WTC11 (cell line): ENCODE results near the gene CAPSL.

ENCODE experiments used
- FOXK1 ChIP-seq: sonication (generic); formaldehyde crosslinking; IDR thresholded peaks from 2 replicates; pipeline ENCODE4 v1.8.0; 2022; ENCODE audit warnings: mild to moderate bottlenecking, moderate library complexity, missing genetic modification reagents
- SOX15 ChIP-seq: fragments of 250-450 bp; sonication (Bioruptor Pico); IDR thresholded peaks from 2 replicates; pipeline ENCODE4 v1.9.0; 2021; ENCODE audit warnings: mild to moderate bottlenecking
- TF ChIP-seq, protein P1 (sequence below): fragments of 200-600 bp; IDR thresholded peaks from 2 replicates; pipeline ENCODE4 v1.8.0; 2022; ENCODE audit warnings: antibody characterized with exemption
- TF ChIP-seq, protein P2 (sequence below): sonication (generic); formaldehyde crosslinking; IDR thresholded peaks from 2 replicates; pipeline ENCODE4 v1.8.1; 2023; ENCODE audit warnings: mild to moderate bottlenecking, moderate library complexity, missing genetic modification reagents

DNA sequence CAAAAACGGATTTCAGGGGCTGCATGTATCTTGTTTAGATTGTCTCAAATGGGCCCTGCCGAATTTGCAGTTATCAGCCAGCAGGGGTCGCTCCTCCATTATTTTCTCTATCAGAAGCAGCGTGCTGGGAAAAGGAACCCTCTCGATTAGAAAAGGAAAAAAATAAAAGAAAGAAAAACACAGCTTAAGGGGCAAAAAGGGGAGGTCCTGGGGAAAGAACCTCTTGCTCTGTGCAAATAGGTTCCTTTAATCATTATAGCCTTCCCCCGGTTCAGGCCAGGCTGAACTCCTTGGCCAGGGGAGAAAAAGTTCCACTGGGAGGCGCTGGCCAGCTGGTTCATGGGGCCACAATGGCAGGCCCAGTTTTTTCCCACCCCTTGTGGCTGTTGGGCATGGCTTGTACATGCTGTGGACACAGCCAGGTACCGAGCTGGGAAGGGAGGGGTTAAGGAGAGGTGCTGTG, 25.0 kb upstream of the CAPSL start:
- TF ChIP-seq FOXK1 (CRISPR knock-in tag) (no peak), SOX15 (CRISPR knock-in tag) (no peak)
- TF ChIP-seq, protein P1, sequence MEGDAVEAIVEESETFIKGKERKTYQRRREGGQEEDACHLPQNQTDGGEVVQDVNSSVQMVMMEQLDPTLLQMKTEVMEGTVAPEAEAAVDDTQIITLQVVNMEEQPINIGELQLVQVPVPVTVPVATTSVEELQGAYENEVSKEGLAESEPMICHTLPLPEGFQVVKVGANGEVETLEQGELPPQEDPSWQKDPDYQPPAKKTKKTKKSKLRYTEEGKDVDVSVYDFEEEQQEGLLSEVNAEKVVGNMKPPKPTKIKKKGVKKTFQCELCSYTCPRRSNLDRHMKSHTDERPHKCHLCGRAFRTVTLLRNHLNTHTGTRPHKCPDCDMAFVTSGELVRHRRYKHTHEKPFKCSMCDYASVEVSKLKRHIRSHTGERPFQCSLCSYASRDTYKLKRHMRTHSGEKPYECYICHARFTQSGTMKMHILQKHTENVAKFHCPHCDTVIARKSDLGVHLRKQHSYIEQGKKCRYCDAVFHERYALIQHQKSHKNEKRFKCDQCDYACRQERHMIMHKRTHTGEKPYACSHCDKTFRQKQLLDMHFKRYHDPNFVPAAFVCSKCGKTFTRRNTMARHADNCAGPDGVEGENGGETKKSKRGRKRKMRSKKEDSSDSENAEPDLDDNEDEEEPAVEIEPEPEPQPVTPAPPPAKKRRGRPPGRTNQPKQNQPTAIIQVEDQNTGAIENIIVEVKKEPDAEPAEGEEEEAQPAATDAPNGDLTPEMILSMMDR, result peak; percentile 81
- TF ChIP-seq, protein P2, sequence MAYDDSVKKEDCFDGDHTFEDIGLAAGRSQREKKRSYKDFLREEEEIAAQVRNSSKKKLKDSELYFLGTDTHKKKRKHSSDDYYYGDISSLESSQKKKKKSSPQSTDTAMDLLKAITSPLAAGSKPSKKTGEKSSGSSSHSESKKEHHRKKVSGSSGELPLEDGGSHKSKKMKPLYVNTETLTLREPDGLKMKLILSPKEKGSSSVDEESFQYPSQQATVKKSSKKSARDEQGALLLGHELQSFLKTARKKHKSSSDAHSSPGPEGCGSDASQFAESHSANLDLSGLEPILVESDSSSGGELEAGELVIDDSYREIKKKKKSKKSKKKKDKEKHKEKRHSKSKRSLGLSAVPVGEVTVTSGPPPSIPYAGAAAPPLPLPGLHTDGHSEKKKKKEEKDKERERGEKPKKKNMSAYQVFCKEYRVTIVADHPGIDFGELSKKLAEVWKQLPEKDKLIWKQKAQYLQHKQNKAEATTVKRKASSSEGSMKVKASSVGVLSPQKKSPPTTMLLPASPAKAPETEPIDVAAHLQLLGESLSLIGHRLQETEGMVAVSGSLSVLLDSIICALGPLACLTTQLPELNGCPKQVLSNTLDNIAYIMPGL, result no peak
